Ovary (tissue), 3 donors: ENCODE measurements around the gene BICDL2.

Experiments used
- EP300 ChIP-seq: sonication (generic); formaldehyde crosslinking; IDR thresholded peaks from one replicate; pipeline ENCODE4 v1.6.1; 2017; ENCODE audit warnings: antibody characterized with exemption
- POLR2A ChIP-seq: fragments of 450-650 bp; IDR thresholded peaks from one replicate; pipeline ENCODE4 v1.6.1; 2017; ENCODE audit warnings: antibody characterized with exemption, mild to moderate bottlenecking, moderate library complexity
- TF ChIP-seq, protein P1 (sequence below), 3 donors: fragments of 450-650 bp in 2 of 3; fragments of 200-600 bp in 1 of 3; IDR thresholded peaks; one replicate each; pipeline versions ENCODE4 v1.5.1 to v1.8.0; 2016 to 2022; ENCODE audit warnings: antibody characterized with exemption in 3 of 3, mild to moderate bottlenecking in 1 of 3
- donor health status: DM: no; HTN: no; CAD: no.

DNA sequence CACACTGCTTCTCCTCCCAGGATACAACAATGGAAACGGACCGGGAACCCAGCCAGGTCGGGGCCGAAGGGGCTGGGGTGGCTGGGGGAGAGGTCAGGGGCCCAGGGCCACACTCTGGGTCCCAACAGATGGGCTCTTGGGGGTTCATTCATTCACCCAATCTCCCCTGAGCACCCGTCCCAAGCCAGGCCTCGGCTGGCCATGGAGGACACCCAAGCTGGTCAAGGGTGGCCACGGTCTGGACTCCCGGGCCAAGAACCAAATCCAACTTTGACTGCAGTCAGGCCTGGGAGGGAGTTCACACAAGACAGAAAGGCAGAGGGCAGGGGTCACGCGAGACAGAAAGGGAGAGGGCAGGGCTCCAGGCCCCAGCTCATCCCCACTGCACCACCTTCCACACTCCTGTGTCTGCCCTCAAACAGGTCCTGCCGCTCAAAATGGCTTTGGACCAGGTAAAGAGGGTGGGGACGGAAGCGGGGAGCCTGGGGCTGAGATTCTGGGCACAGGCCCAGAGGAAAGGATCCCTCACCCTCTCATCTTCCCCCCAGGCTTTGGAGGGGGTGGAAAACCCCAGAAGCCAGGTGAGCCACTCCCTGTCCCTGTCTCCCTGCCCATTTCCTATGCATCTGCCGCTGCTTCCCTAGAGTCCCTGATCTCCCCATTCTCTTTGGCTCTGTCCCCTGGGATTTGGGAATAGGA, 44.2 kb downstream of the BICDL2 start:
- TF ChIP-seq, protein P1, sequence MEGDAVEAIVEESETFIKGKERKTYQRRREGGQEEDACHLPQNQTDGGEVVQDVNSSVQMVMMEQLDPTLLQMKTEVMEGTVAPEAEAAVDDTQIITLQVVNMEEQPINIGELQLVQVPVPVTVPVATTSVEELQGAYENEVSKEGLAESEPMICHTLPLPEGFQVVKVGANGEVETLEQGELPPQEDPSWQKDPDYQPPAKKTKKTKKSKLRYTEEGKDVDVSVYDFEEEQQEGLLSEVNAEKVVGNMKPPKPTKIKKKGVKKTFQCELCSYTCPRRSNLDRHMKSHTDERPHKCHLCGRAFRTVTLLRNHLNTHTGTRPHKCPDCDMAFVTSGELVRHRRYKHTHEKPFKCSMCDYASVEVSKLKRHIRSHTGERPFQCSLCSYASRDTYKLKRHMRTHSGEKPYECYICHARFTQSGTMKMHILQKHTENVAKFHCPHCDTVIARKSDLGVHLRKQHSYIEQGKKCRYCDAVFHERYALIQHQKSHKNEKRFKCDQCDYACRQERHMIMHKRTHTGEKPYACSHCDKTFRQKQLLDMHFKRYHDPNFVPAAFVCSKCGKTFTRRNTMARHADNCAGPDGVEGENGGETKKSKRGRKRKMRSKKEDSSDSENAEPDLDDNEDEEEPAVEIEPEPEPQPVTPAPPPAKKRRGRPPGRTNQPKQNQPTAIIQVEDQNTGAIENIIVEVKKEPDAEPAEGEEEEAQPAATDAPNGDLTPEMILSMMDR (IDR thresholded peaks at IDR 0.05), result no peak
- TF ChIP-seq POLR2A, result no peak
- no peak for TF ChIP-seq EP300
